Omental fat pad (tissue), 4 donors: ENCODE results near the gene MAFF. TPM values are rescaled to one million over a fixed set of nuclear protein-coding genes. Genes with fewer than 3 reads are reported as not detected.
A peak's percentile ranks its signal among the peaks of the same experiment; 100 is the strongest.
"Not testable (repeated sequence)": the region's sequence is repeated elsewhere in the genome, so short reads cannot be mapped to it uniquely, and the experiment has no call there.

Experiments
- ATAC-seq: fragments of 150-250 bp; one replicate; pipeline ENCODE4 v1.9.1; 2016; ENCODE audit warnings: mild to moderate bottlenecking, moderate library complexity; ENCODE audit not compliant: low FRiP score
- DNase-seq: peaks from one replicate; pipeline ENCODE4 v3.0.0-alpha.2; 2019; ENCODE audit warnings: low spot score
- CTCF ChIP-seq, 3 donors: fragments of 450-650 bp; IDR thresholded peaks; one replicate each; pipeline ENCODE4 v1.5.1; 2016 to 2017; ENCODE audit warnings: antibody characterized with exemption in 3 of 3, mild to moderate bottlenecking in 3 of 3, moderate library complexity in 2 of 3
- total RNA-seq, 4 donors: library from RNA; depleted of rRNA; stranded (reverse); fragments of >200 nt; gene quantifications; one replicate each; pipeline ENCODE4 v1.1.0, GENCODE V29; 2016

Gene MAFF
- total RNA-seq, 4 donors from 2014 or later = 73.9 to 334 (median 202) TPM

GRCh38 chr22:38177926-38178604 lies 23.7 kb upstream of the MAFF start:
- ATAC-seq = no peak
- DNase-seq = no peak
- no peak for TF ChIP-seq CTCF (IDR thresholded peaks at IDR 0.05)

- not testable (repeated sequence) for DNase-seq, ATAC-seq
Measured at GRCh38 chr22:38178605-38178937, 23.2 kb upstream of the MAFF start.

- no peak for DNase-seq
Measured at GRCh38 chr22:38180841-38181452, 20.8 kb upstream of the MAFF start.

GRCh38 chr22:38181453-38182200 lies 20.2 kb upstream of the MAFF start, which contains the start of gene PLA2G6:
Gene PLA2G6, minus strand, starts transcription at chr22:38181830. Its CDS starts 12,404 bp downstream, at chr22:38169426.
- peak; percentile 95 for ATAC-seq
- no peak for TF ChIP-seq CTCF (IDR thresholded peaks at IDR 0.05)
- DNase-seq = peak; percentile 89

More at GRCh38 chr22:38180841-38181452, 20.8 kb upstream of the MAFF start:
- no peak for ATAC-seq
- no peak for TF ChIP-seq CTCF (IDR thresholded peaks at IDR 0.05)

GRCh38 chr22:38184788-38185187 lies 17.0 kb upstream of the MAFF start:
- TF ChIP-seq CTCF (IDR thresholded peaks at IDR 0.05) = no peak
- no peak for DNase-seq
- ATAC-seq = no peak

GRCh38 chr22:38186429-38186828 lies 15.4 kb upstream of the MAFF start:
- ATAC-seq (no peak), DNase-seq (no peak)
- TF ChIP-seq CTCF (IDR thresholded peaks at IDR 0.05) = no peak

GRCh38 chr22:38187413-38188212 lies 14.2 kb upstream of the MAFF start:
- no peak for TF ChIP-seq CTCF (IDR thresholded peaks at IDR 0.05)
- ATAC-seq (no peak), DNase-seq (no peak)
